OCI-LY1 (cell line): ENCODE measurements around the gene TTLL5.

Experiments used
- H2AFZ ChIP-seq: fragments of 200-600 bp; sonication (generic), shearing (Covaris generic); 2 replicates; pipeline ENCODE4 v1.6.0; 2014; ENCODE audit warnings: antibody characterized with exemption, mild to moderate bottlenecking, low read length
- H3F3A ChIP-seq: fragments of 200-600 bp; sonication (generic), shearing (Covaris generic); 2 replicates; pipeline ENCODE4 v1.6.0; 2014; ENCODE audit warnings: mild to moderate bottlenecking, antibody characterized with exemption, low read length, moderate library complexity; ENCODE audit not compliant: insufficient read depth
- H3K27ac ChIP-seq: fragments of 200-600 bp; sonication (generic); 2 replicates; pipeline ENCODE4 v1.5.1; 2014; ENCODE audit warnings: low read length, mixed run types, mild to moderate bottlenecking, low read depth; ENCODE audit not compliant: poor library complexity, severe bottlenecking
- H3K27me3 ChIP-seq: fragments of 200-600 bp; sonication (generic); 2 replicates; pipeline ENCODE4 v1.6.0; 2014; ENCODE audit warnings: antibody characterized with exemption, mild to moderate bottlenecking, low read length, moderate library complexity; ENCODE audit not compliant: insufficient read depth
- H3K36me3 ChIP-seq: fragments of 200-600 bp; sonication (generic); 2 replicates; pipeline ENCODE4 v1.6.1; 2014; ENCODE audit warnings: mild to moderate bottlenecking, antibody characterized with exemption, low read length, moderate library complexity, mixed read lengths; ENCODE audit not compliant: insufficient read depth
- H3K4me1 ChIP-seq: fragments of 200-600 bp; sonication (generic); 2 replicates; pipeline ENCODE4 v1.5.1; 2014; ENCODE audit warnings: mild to moderate bottlenecking, low read length, moderate library complexity; ENCODE audit not compliant: insufficient read depth, severe bottlenecking
- H3K4me2 ChIP-seq: fragments of 200-600 bp; sonication (generic), shearing (Covaris generic); 2 replicates; pipeline ENCODE4 v1.6.1; 2014; ENCODE audit warnings: low read length
- H3K4me3 ChIP-seq: fragments of 200-600 bp; sonication (generic); 2 replicates; pipeline ENCODE4 v1.5.1; 2014; ENCODE audit warnings: low read length, low read depth, mild to moderate bottlenecking, mixed read lengths; ENCODE audit not compliant: poor library complexity, severe bottlenecking
- H3K79me2 ChIP-seq: fragments of 200-600 bp; shearing (Covaris generic); 2 replicates; pipeline ENCODE4 v1.6.1; 2016; ENCODE audit warnings: mixed run types, low read length, mixed read lengths; ENCODE audit not compliant: insufficient read depth
- H3K9ac ChIP-seq: fragments of 200-600 bp; sonication (generic), shearing (Covaris generic); 2 replicates; pipeline ENCODE4 v1.6.1; 2014; ENCODE audit warnings: mild to moderate bottlenecking, low read length, mixed read lengths
- H3K9me2 ChIP-seq: fragments of 200-600 bp; sonication (generic), shearing (Covaris generic); 2 replicates; pipeline ENCODE4 v1.6.1; 2014; ENCODE audit warnings: low read depth, mild to moderate bottlenecking, low read length, mixed read lengths
- H3K9me3 ChIP-seq: fragments of 200-600 bp; shearing (Covaris generic); 2 replicates; pipeline ENCODE4 v1.6.1; 2014; ENCODE audit warnings: low read length, mixed read lengths
- H4K20me1 ChIP-seq: fragments of 200-600 bp; sonication (generic), shearing (Covaris generic); 2 replicates; pipeline ENCODE4 v1.6.0; 2016; ENCODE audit warnings: mild to moderate bottlenecking, low read length; ENCODE audit not compliant: insufficient read depth
- EZH2 ChIP-seq: fragments of 200-600 bp; sonication (generic), shearing (Covaris generic); IDR thresholded peaks from 2 replicates; pipeline ENCODE4 v1.8.0; 2017; ENCODE audit warnings: borderline replicate concordance, mixed run types, mild to moderate bottlenecking, antibody characterized with exemption, low read length, moderate library complexity, mixed read lengths
- TF ChIP-seq, protein P1 (sequence below): fragments of 200-600 bp; sonication (generic), shearing (Covaris generic); IDR thresholded peaks from 2 replicates; pipeline ENCODE4 v1.5.1; 2017; ENCODE audit warnings: mild to moderate bottlenecking, antibody characterized with exemption, low read length, moderate library complexity, mixed read lengths

The TTLL5 gene

DNA sequence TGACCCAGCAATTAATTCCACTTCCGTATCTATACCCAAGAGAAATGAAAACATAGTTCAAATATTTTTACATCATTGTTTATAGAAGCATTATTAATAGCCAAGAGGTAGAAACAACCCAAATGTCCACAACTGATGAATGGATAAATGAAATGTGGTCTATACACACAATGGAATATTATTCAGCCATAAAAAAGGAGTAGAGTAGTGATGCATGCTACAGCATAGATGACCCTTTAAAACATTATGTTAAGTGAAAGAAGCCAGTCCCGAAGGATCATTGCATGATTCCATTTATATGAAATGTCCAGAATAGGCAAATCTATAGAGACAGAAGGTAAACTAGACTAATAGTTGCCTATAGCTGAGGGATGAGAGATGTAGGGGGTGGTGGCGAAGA is 291.4 kb downstream of the TTLL5 start:
- no peaks in the 10 kb centered on the region for H3K9me2 ChIP-seq
- no peak overlapping the region for H3K27ac ChIP-seq
- H3K9me3 ChIP-seq, result no peaks in the 10 kb centered on the region
- no peak overlapping the region for H3K9ac ChIP-seq
- no peaks in the 10 kb centered on the region for H3F3A ChIP-seq
- H3K4me3 ChIP-seq, result no peak overlapping the region
- H3K36me3 ChIP-seq, result no peaks in the 10 kb centered on the region
- no peaks in the 10 kb centered on the region for H4K20me1 ChIP-seq
- H3K27me3 ChIP-seq, result no peaks in the 10 kb centered on the region
- no peaks in the 10 kb centered on the region for H3K4me1 ChIP-seq
- no peak overlapping the region for H2AFZ ChIP-seq
- H3K79me2 ChIP-seq, result no peaks in the 10 kb centered on the region
- H3K4me2 ChIP-seq, result no peak overlapping the region
- TF ChIP-seq, protein P1, sequence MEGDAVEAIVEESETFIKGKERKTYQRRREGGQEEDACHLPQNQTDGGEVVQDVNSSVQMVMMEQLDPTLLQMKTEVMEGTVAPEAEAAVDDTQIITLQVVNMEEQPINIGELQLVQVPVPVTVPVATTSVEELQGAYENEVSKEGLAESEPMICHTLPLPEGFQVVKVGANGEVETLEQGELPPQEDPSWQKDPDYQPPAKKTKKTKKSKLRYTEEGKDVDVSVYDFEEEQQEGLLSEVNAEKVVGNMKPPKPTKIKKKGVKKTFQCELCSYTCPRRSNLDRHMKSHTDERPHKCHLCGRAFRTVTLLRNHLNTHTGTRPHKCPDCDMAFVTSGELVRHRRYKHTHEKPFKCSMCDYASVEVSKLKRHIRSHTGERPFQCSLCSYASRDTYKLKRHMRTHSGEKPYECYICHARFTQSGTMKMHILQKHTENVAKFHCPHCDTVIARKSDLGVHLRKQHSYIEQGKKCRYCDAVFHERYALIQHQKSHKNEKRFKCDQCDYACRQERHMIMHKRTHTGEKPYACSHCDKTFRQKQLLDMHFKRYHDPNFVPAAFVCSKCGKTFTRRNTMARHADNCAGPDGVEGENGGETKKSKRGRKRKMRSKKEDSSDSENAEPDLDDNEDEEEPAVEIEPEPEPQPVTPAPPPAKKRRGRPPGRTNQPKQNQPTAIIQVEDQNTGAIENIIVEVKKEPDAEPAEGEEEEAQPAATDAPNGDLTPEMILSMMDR, result no peak
- TF ChIP-seq EZH2, result no peak

DNA sequence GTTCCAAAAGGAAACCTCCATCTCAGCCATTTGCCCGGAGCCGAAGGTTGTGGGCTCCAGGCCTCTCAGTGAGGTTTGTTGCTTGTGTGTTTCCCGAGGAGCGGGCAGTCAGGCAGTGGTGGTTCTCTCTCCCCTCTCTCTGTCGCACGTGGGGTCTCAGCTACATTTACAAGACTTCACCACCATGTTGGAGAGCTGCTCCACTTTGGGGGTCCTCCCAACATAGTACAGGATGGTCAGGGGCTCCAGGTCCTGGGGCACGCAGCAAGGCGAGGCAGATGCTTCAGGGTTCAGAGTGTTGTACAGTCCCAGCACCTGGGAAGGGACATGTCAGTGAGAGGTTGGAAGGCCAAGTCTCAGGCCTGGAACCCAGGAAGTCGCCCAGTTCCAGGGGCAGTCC is 298.0 kb downstream of the TTLL5 start:
- Histone ChIP-seq H3K4me2 (no peak overlapping the region), H3K4me1 (peaks cover 7% of the 10 kb centered on the region), H3K79me2 (no peaks in the 10 kb centered on the region), H3K9ac (no peak overlapping the region), H3K9me2 (no peaks in the 10 kb centered on the region), H3K36me3 (no peaks in the 10 kb centered on the region), H3F3A (no peaks in the 10 kb centered on the region), H3K9me3 (no peaks in the 10 kb centered on the region), H3K27ac (no peak overlapping the region), H2AFZ (no peak overlapping the region), H4K20me1 (no peaks in the 10 kb centered on the region), H3K27me3 (no peaks in the 10 kb centered on the region), H3K4me3 (no peak overlapping the region)
- TF ChIP-seq, protein P1, result no peak
- TF ChIP-seq EZH2, result no peak

DNA sequence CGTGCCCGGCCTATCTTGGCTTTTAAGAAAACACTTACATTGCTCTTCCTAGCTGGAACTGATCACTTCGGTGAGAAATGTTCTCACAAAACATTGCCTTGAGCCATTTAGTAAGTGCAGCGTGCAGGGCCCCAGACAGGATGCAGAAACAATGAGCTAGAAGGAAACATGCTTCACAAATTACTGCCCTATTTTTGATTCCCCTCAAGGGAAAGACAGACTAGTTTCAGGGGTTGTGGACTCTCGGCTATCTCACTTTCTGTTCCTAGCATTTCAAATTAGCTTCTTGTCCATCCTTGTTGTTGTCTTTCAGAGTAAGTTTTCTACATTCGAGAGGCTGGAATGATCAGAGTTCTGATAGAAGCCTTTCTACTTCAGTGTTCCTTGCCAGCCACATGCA is 299.2 kb downstream of the TTLL5 start:
- H3K9ac ChIP-seq, result no peak overlapping the region
- H3K4me2 ChIP-seq, result no peak overlapping the region
- H4K20me1 ChIP-seq, result no peaks in the 10 kb centered on the region
- no peaks in the 10 kb centered on the region for H3K9me2 ChIP-seq
- TF ChIP-seq, protein P1, result no peak
- no peak for TF ChIP-seq EZH2
- H3K4me3 ChIP-seq, result no peak overlapping the region
- H3K9me3 ChIP-seq, result no peaks in the 10 kb centered on the region
- no peaks in the 10 kb centered on the region for H3K79me2 ChIP-seq
- peaks cover 7% of the 10 kb centered on the region for H3K4me1 ChIP-seq
- H3K27me3 ChIP-seq, result no peaks in the 10 kb centered on the region
- H3K27ac ChIP-seq, result no peak overlapping the region
- H3F3A ChIP-seq, result no peaks in the 10 kb centered on the region
- no peak overlapping the region for H2AFZ ChIP-seq
- H3K36me3 ChIP-seq, result no peaks in the 10 kb centered on the region
